Erythroblast (primary cell): Measurements from ENCODE around the gene PIGA.

Experiments
- GATA1 ChIP-seq: IDR thresholded peaks from 2 replicates; pipeline ENCODE4 v1.6.1; 2011; ENCODE audit warnings: low read depth, mild to moderate bottlenecking, control low read depth, low read length, moderate library complexity
- POLR2A ChIP-seq: IDR thresholded peaks from 2 replicates; pipeline ENCODE4 v1.6.1; 2011; ENCODE audit warnings: mild to moderate bottlenecking, low read length

DNA sequence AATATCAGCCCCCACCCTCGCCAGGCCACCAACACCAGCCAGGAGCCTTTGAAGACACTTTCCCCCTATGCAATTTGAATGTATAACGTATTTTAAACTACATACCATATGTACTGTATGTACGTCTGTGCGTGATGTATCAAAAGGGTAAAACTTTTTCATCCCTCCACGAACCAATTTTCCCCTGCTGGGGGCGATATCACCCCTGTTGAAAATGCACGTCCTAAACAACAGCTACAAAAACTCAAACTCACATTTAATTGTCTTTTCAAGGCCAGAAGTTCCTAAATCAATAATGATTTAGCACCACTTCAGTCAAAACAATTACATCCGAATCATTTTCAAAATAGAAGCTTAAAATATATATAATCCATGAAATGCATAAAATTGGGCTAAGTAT, 47.5 kb upstream of the PIGA start:
- TF ChIP-seq POLR2A (no peak), GATA1 (no peak)
